Kidney (tissue), 14 donors: ENCODE data around the gene LORICRIN. TPM values are rescaled to one million over a fixed set of nuclear protein-coding genes. Genes with fewer than 3 reads are reported as not detected.

ENCODE experiments used
- DNase-seq, 5 donors: peaks; one replicate each; pipeline ENCODE4 v3.0.0-alpha.2; 2013 to 2020
- FAIRE-seq: peaks from 2 replicates; lab custom pipeline; 2012; peaks lifted over from hg19 to GRCh38; lab: Jason Lieb, UNC
- H3K27ac ChIP-seq, 2 donors: one replicate each; pipeline ENCODE4 v1.7.0; 2013; ENCODE audit warnings: low read depth in 2 of 2, low read length in 2 of 2, inconsistent platforms in 1 of 2
- H3K27me3 ChIP-seq: one replicate; pipeline ENCODE4 v1.7.1; 2013; ENCODE audit warnings: low read length, inconsistent platforms; ENCODE audit not compliant: control insufficient read depth, insufficient read depth
- H3K36me3 ChIP-seq, 3 donors: one replicate each; pipeline versions ENCODE4 v1.7.0 to v1.7.1; 2013; ENCODE audit warnings: low read length in 3 of 3, control low read depth in 1 of 3, inconsistent platforms in 1 of 3; ENCODE audit not compliant: insufficient read depth in 3 of 3, control insufficient read depth in 2 of 3
- H3K4me1 ChIP-seq, 3 donors: one replicate each; pipeline versions ENCODE4 v1.7.0 to v1.7.1; 2013; ENCODE audit warnings: low read length in 3 of 3, inconsistent platforms in 1 of 3, low read depth in 1 of 3; ENCODE audit not compliant: control insufficient read depth in 2 of 3, insufficient read depth in 2 of 3
- H3K4me3 ChIP-seq, 3 donors: one replicate each; pipeline versions ENCODE4 v1.7.0 to v1.8.1; 2013; ENCODE audit warnings: low read length in 3 of 3, control low read depth in 1 of 3, inconsistent platforms in 1 of 3
- H3K9ac ChIP-seq, 3 donors: one replicate each; pipeline versions ENCODE4 v1.7.0 to v1.7.1; 2013; ENCODE audit warnings: low read length in 3 of 3, control low read depth in 1 of 3, inconsistent platforms in 1 of 3
- H3K9me3 ChIP-seq, 3 donors: one replicate each; pipeline versions ENCODE4 v1.7.0 to v1.7.1; 2013; ENCODE audit warnings: low read length in 3 of 3, control low read depth in 1 of 3, inconsistent platforms in 1 of 3; ENCODE audit not compliant: control insufficient read depth in 2 of 3, insufficient read depth in 1 of 3
- CTCF ChIP-seq: IDR thresholded peaks from 3 replicates; pipeline ENCODE4 v1.5.1; 2012; ENCODE audit warnings: mild to moderate bottlenecking, moderate library complexity, borderline replicate concordance; ENCODE audit not compliant: insufficient read depth; ENCODE audit errors: extremely low read depth
- intact Hi-C: fragments of 100-400 bp; cut with DNase I; formaldehyde crosslinking; loops from one replicate; pipeline ENCODE4 v1.11.1; 2022
- polyA plus RNA-seq: library from polyadenylated mRNA; stranded (reverse); fragments of 350-450 nt; fragmentation: Illumina TruSeq; extraction: RNeasy Lipid Tissue Mini Kit (QIAGEN cat#74804); gene quantifications from one replicate; pipeline ENCODE4 v1.2.3, GENCODE V29; 2014; ENCODE audit warnings: low read depth, low replicate concordance; ENCODE audit not compliant: insufficient read depth
- total RNA-seq: library from RNA; stranded (reverse); fragmentation: NEBNext Ultra II Directional; extraction: Animal tissue kit (Norgen Biotek cat#: 25700); gene quantifications from one replicate; pipeline ENCODE4 v1.2.1, GENCODE V29; 2021
- donor health status: control.
- donor health status: control.
- donor health status: control.
- donor health status: control.
- donor health status: control.
- donor health status: DM: yes; HTN: yes; CAD: no.
- donor health status: Normal renal cell carcinoma (clear cell type).

The LORICRIN gene
- total and polyA plus RNA-seq, 2 donors from 2014 or later = not detected

GRCh38 chr1:153260585-153261280 lies 1.2 kb downstream of the LORICRIN start:
- Histone ChIP-seq H3K9me3 (no peaks in the 10 kb centered on the region), H3K4me3 (no peak overlapping the region), H3K9ac (no peak overlapping the region), H3K27ac (no peak overlapping the region), H3K36me3 (no peaks in the 10 kb centered on the region), H3K4me1 (peaks cover 0 to 4% (median 4%) of the 10 kb centered on the region in 3 donors), H3K27me3 (peaks cover 14% of the 10 kb centered on the region)
- peak in 4 of 5 donors; percentile 27 to 62 (median 52) for DNase-seq
- intact Hi-C loops = no loop called here
- TF ChIP-seq CTCF = no peak
- FAIRE-seq = no peak

GRCh38 chr1:153261281-153262069 lies 2.0 kb downstream of the LORICRIN start:
- H3K27ac ChIP-seq = no peak overlapping the region
- no peaks in the 10 kb centered on the region for H3K9me3 ChIP-seq
- peak overlapping the region in 1 of 3 donors; percentile 27 for H3K4me3 ChIP-seq
- no peak overlapping the region for H3K9ac ChIP-seq
- peaks cover 14% of the 10 kb centered on the region for H3K27me3 ChIP-seq
- no peak for FAIRE-seq
- DNase-seq = peak; percentile 57 to 75 (median 70)
- H3K36me3 ChIP-seq = no peaks in the 10 kb centered on the region
- H3K4me1 ChIP-seq = peaks cover 0 to 4% (median 4%) of the 10 kb centered on the region in 3 donors
- TF ChIP-seq CTCF = no peak
- intact Hi-C loops = no loop called here

GRCh38 chr1:153262070-153262366 lies 2.5 kb downstream of the LORICRIN start:
- DNase-seq (peak in 1 of 5 donors; percentile 13), FAIRE-seq (no peak)
- intact Hi-C loops = no loop called here
- Histone ChIP-seq H3K9ac (no peak overlapping the region), H3K9me3 (no peaks in the 10 kb centered on the region), H3K4me1 (peaks cover 0 to 4% (median 4%) of the 10 kb centered on the region in 3 donors), H3K27me3 (peaks cover 14% of the 10 kb centered on the region), H3K27ac (no peak overlapping the region), H3K36me3 (no peaks in the 10 kb centered on the region), H3K4me3 (peak overlapping the region in 1 of 3 donors; percentile 27)
- no peak for TF ChIP-seq CTCF
